ENCODE results near the gene TSHZ2. TPM values are rescaled to one million over a fixed set of nuclear protein-coding genes. Genes with fewer than 3 reads are reported as not detected.

Gene TSHZ2
- total and polyA plus RNA-seq, 9 of the 15 experiments (the other 6 are each of a cell fraction or from before 2014, with no cell fraction given): 0.03 to 0.20 (median 0.05) TPM; not detected in 4

- TF ChIP-seq FOXP4 (CRISPR knock-in tag; IDR thresholded peaks at IDR 0.05; ENCODE audit: borderline replicate concordance) (peak; percentile 80; the same call in 1 of the 2 replicates), HCFC1 (IDR thresholded peaks at IDR 0.05; ENCODE audit: low read depth, low read length) (no peak), NONO (IDR thresholded peaks at IDR 0.05; ENCODE audit: low read depth in 2 of 2, low read length in 1 of 2) (peak in 1 of 2 experiments; percentile 95; a peak in 2 of 4 replicates), TBL1XR1 (IDR thresholded peaks at IDR 0.05; ENCODE audit: low read length in 2 of 2) (peak; percentile 94 to 99), ZNF431 (CRISPR knock-in tag; IDR thresholded peaks at IDR 0.05) (0 out of 2 replicates have a peak, but pooled peaks have one; percentile 41), GMEB1 (CRISPR knock-in tag; IDR thresholded peaks at IDR 0.05) (no peak), ATF3 (IDR thresholded peaks at IDR 0.05) (peak; percentile 61; the same call in 1 of the 2 replicates), ATF3 (CRISPR knock-in tag; conservative IDR thresholded peaks at IDR 0.05) (peak; percentile 78; the same call in 1 of the 2 replicates), PKNOX1 (IDR thresholded peaks at IDR 0.05) (peak; percentile 70), HNRNPK (IDR thresholded peaks at IDR 0.05; ENCODE audit: low read depth, low read length, poor library complexity, severe bottlenecking) (no peak)
Observed at GRCh38 chr20:53175135-53175780, 203.1 kb downstream of the TSHZ2 start (continued).
